Measurements from ENCODE around the gene SIM2.
A peak's percentile ranks its signal among the peaks of the same experiment; 100 is the strongest.

The SIM2 gene

GRCh38 chr21:36706951-36707762, 8.2 kb downstream of the SIM2 start:
- no peak for DNase-seq (ENCODE audit: low read depth, low spot score)
- peak; percentile 29 for TF ChIP-seq CTCF (IDR thresholded peaks at IDR 0.05; ENCODE audit: low read depth, low read length)
- H3K4me3 ChIP-seq (ENCODE audit: low read depth, low read length), result no peak overlapping the region
- in situ Hi-C loops (cut with HindIII; ENCODE audit: low sequenced_read_pairs), result no loop called here

- in situ Hi-C loops (cut with HindIII; ENCODE audit: low sequenced_read_pairs), result no loop called here
- DNase-seq (ENCODE audit: low read depth, low spot score), result no peak
- H3K4me3 ChIP-seq (ENCODE audit: low read depth, low read length), result no peak overlapping the region
- no peak for TF ChIP-seq CTCF (IDR thresholded peaks at IDR 0.05; ENCODE audit: low read depth, low read length)
These were observed 8.9 kb downstream of the SIM2 start for GRCh38 chr21:36707763-36708285.

GRCh38 chr21:36708286-36709029, 9.5 kb downstream of the SIM2 start:
- no peak for DNase-seq (ENCODE audit: low read depth, low spot score)
- in situ Hi-C loops (cut with HindIII; ENCODE audit: low sequenced_read_pairs), result no loop called here
- no peak overlapping the region for H3K4me3 ChIP-seq (ENCODE audit: low read depth, low read length)
- TF ChIP-seq CTCF (IDR thresholded peaks at IDR 0.05; ENCODE audit: low read depth, low read length), result no peak

- DNase-seq (ENCODE audit: low read depth, low spot score), result no peak
- TF ChIP-seq CTCF (IDR thresholded peaks at IDR 0.05; ENCODE audit: low read depth, low read length), result no peak
- in situ Hi-C loops (cut with HindIII; ENCODE audit: low sequenced_read_pairs), result no loop called here
- no peak overlapping the region for H3K4me3 ChIP-seq (ENCODE audit: low read depth, low read length)
These were observed 10.3 kb downstream of the SIM2 start for GRCh38 chr21:36709030-36709867.

- in situ Hi-C loops (cut with HindIII; ENCODE audit: low sequenced_read_pairs), result no loop called here
- TF ChIP-seq CTCF (IDR thresholded peaks at IDR 0.05; ENCODE audit: low read depth, low read length), result no peak
- no peak overlapping the region for H3K4me3 ChIP-seq (ENCODE audit: low read depth, low read length)
- no peak for DNase-seq (ENCODE audit: low read depth, low spot score)
These were observed 11.2 kb downstream of the SIM2 start for GRCh38 chr21:36709868-36710728.
